Measurements from ENCODE around the gene HS3ST5. TPM values are rescaled to one million over a fixed set of nuclear protein-coding genes. Genes with fewer than 3 reads are reported as not detected.

HS3ST5 gene
- polyA plus RNA-seq, 12 donors = 0.24 to 1.7 (median 1.1) TPM; not detected in 2

- DNase-seq = no peak
Observed at GRCh38 chr6:114200891-114201290, 141.9 kb downstream of the HS3ST5 start.

- no peak for DNase-seq
Observed at GRCh38 chr6:114195631-114196403, 147.0 kb downstream of the HS3ST5 start.

- no peak for DNase-seq
Observed at GRCh38 chr6:114195027-114195365, 147.8 kb downstream of the HS3ST5 start.

GRCh38 chr6:114194362-114195026, 148.3 kb downstream of the HS3ST5 start:
- no peak for DNase-seq

- DNase-seq = no peak
Observed at GRCh38 chr6:114187563-114187962, 155.3 kb downstream of the HS3ST5 start.

GRCh38 chr6:114181664-114182063, 161.2 kb downstream of the HS3ST5 start:
- no peak for DNase-seq

- no peak for DNase-seq
Observed at GRCh38 chr6:114179411-114179810, 163.4 kb downstream of the HS3ST5 start.

GRCh38 chr6:114176726-114177125, 166.1 kb downstream of the HS3ST5 start:
- no peak for DNase-seq

- no peak for DNase-seq
Observed at GRCh38 chr6:114172576-114173260, 170.1 kb downstream of the HS3ST5 start.

GRCh38 chr6:114171473-114171872, 171.3 kb downstream of the HS3ST5 start:
- no peak for DNase-seq

GRCh38 chr6:114170958-114171387, 171.8 kb downstream of the HS3ST5 start:
- no peak for DNase-seq

GRCh38 chr6:114170372-114170771, 172.5 kb downstream of the HS3ST5 start:
- no peak for DNase-seq

GRCh38 chr6:114169763-114170162, 173.1 kb downstream of the HS3ST5 start:
- DNase-seq = no peak

- no peak for DNase-seq
Observed at GRCh38 chr6:114167583-114168576, 174.9 kb downstream of the HS3ST5 start.

- no peak for DNase-seq
Observed at GRCh38 chr6:114164207-114164606, 178.6 kb downstream of the HS3ST5 start.

GRCh38 chr6:114162691-114163347, 180.0 kb downstream of the HS3ST5 start:
- no peak for DNase-seq

- DNase-seq = no peak
Observed at GRCh38 chr6:114160881-114161280, 181.9 kb downstream of the HS3ST5 start.

- no peak for DNase-seq
Observed at GRCh38 chr6:114159727-114160126, 183.1 kb downstream of the HS3ST5 start.

- DNase-seq = no peak
Observed at GRCh38 chr6:114158838-114159694, 183.8 kb downstream of the HS3ST5 start.

GRCh38 chr6:114158411-114158810, 184.4 kb downstream of the HS3ST5 start:
- peak; percentile 25 for DNase-seq

Data from muscle of arm (tissue), 12 donors.